WTC11 (cell line): ENCODE measurements around the gene IL2RA.

ENCODE experiments used
- CTCF ChIP-seq: fragments of 200-600 bp; IDR thresholded peaks from 2 replicates; pipeline ENCODE4 v1.8.0; 2022; ENCODE audit warnings: antibody characterized with exemption
- FOXP4 ChIP-seq: sonication (generic); formaldehyde crosslinking; IDR thresholded peaks from 2 replicates; pipeline ENCODE4 v1.8.0; 2022; ENCODE audit warnings: mild to moderate bottlenecking, missing genetic modification reagents
- GABPB1 ChIP-seq: sonication (generic); formaldehyde crosslinking; IDR thresholded peaks from 2 replicates; pipeline ENCODE4 v1.8.1; 2023; ENCODE audit warnings: mild to moderate bottlenecking, missing genetic modification reagents
- JUN ChIP-seq: sonication (generic); formaldehyde crosslinking; IDR thresholded peaks from 2 replicates; pipeline ENCODE4 v1.8.0; 2023; ENCODE audit warnings: mild to moderate bottlenecking, missing genetic modification reagents
- MAX ChIP-seq: sonication (generic); formaldehyde crosslinking; IDR thresholded peaks from 2 replicates; pipeline ENCODE4 v1.8.0; 2022; ENCODE audit warnings: mild to moderate bottlenecking, missing genetic modification reagents
- USF2 ChIP-seq: sonication (generic); formaldehyde crosslinking; IDR thresholded peaks from 2 replicates; pipeline ENCODE4 v1.8.1; 2023; ENCODE audit warnings: mild to moderate bottlenecking, missing genetic modification reagents, moderate library complexity

GRCh38 chr10:6006546-6006945 is 55.6 kb downstream of the IL2RA start:
- no peak for TF ChIP-seq MAX (CRISPR knock-in tag)
- TF ChIP-seq JUN (CRISPR knock-in tag), result no peak
- TF ChIP-seq USF2, result no peak
- no peak for TF ChIP-seq GABPB1 (CRISPR knock-in tag)
- no peak for TF ChIP-seq CTCF
- no peak for TF ChIP-seq FOXP4 (CRISPR knock-in tag)
